Measurements from ENCODE around the gene EIF6.
A peak's percentile ranks its signal among the peaks of the same experiment; 100 is the strongest.
"Not testable (repeated sequence)": the region's sequence is repeated elsewhere in the genome, so short reads cannot be mapped to it uniquely, and the experiment has no call there.

The EIF6 gene

DNA sequence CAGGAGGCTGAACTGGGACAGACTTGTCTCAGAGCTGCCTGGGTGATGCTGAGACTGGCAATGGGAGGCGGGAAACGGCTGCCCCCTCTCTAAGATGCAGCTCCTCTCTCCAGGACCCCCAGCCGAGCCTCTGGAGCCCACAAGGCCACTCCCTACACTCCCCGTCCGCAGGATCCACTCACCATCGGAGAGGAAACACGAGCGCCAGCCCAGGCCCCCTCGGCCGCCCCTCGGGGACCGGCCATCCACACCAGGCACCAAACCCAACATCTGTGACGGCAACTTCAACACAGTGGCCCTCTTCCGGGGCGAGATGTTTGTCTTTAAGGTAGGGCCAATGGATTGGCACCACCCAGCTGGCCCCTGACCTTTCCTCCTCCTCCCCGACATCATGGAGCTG is 17.5 kb downstream of the EIF6 start:
- TF ChIP-seq ZFX (IDR thresholded peaks at IDR 0.05) = no peak
- TF ChIP-seq, protein P1, sequence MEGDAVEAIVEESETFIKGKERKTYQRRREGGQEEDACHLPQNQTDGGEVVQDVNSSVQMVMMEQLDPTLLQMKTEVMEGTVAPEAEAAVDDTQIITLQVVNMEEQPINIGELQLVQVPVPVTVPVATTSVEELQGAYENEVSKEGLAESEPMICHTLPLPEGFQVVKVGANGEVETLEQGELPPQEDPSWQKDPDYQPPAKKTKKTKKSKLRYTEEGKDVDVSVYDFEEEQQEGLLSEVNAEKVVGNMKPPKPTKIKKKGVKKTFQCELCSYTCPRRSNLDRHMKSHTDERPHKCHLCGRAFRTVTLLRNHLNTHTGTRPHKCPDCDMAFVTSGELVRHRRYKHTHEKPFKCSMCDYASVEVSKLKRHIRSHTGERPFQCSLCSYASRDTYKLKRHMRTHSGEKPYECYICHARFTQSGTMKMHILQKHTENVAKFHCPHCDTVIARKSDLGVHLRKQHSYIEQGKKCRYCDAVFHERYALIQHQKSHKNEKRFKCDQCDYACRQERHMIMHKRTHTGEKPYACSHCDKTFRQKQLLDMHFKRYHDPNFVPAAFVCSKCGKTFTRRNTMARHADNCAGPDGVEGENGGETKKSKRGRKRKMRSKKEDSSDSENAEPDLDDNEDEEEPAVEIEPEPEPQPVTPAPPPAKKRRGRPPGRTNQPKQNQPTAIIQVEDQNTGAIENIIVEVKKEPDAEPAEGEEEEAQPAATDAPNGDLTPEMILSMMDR (conservative IDR thresholded peaks at IDR 0.05) = no peak

DNA sequence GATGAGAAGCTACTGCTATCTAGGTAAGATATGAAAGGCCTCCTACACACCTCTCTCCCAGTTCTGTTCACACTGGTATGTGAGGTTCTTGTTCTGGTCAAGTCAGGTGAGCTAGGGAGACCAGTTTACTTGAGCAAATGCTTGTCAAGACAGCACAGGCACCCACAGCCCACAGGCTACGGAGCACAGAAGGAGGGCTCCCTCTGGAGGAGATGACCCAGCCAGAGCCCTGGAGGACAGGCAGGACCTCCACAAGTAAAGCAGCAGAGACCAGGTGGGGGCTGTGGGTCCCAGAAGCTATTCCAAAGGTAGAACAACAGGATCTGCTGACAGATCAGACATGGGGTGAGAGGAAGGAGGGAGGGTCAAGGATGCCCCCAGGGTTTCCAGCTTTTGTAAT is 19.8 kb downstream of the EIF6 start:
- TF ChIP-seq, protein P1 (conservative IDR thresholded peaks at IDR 0.05) = no peak
- no peak for TF ChIP-seq ZFX (IDR thresholded peaks at IDR 0.05)
- H3K27ac ChIP-seq = no peak overlapping the region

More for the DNA sequence above, 17.5 kb downstream of the EIF6 start:
- no peak overlapping the region for H3K27ac ChIP-seq

DNA sequence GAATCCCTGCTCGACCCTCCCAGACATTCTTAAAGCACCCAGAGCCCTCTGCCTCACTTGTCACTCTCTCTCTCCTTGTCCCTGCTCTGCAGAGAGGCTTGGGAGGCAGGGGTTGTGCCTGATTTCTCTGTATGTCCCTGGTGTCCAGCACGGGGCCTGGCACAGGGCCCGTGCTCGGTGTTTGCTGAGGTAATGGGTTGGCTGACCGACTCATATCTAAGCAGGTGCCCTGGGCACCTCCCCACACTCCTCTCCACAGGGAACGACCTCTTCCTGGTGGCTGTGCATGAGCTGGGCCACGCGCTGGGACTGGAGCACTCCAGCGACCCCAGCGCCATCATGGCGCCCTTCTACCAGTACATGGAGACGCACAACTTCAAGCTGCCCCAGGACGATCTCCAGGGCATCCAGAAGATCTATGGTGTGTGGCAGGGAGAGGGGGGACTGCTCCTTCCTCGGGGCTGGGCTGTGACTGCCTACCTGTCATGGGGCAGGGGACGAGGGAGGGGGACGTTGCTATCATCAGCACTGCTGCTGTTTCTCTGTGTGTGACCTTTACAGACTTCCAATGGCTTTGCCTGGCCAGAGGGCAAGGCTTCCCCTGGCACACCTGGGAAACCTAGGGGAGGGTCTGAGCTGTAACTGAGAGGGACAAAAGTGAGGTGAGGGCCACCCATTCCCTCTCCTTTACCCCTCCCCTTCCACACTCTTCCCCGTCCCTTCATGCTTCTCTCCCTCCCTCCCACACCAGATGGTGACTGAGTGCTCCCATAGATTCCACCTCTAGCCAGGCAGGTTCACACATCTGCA is 20.8 kb downstream of the EIF6 start:
- H3K27ac ChIP-seq = peak overlapping the region; percentile 46
- TF ChIP-seq ZFX (IDR thresholded peaks at IDR 0.05) = no peak
- TF ChIP-seq, protein P1 (conservative IDR thresholded peaks at IDR 0.05) = no peak

DNA sequence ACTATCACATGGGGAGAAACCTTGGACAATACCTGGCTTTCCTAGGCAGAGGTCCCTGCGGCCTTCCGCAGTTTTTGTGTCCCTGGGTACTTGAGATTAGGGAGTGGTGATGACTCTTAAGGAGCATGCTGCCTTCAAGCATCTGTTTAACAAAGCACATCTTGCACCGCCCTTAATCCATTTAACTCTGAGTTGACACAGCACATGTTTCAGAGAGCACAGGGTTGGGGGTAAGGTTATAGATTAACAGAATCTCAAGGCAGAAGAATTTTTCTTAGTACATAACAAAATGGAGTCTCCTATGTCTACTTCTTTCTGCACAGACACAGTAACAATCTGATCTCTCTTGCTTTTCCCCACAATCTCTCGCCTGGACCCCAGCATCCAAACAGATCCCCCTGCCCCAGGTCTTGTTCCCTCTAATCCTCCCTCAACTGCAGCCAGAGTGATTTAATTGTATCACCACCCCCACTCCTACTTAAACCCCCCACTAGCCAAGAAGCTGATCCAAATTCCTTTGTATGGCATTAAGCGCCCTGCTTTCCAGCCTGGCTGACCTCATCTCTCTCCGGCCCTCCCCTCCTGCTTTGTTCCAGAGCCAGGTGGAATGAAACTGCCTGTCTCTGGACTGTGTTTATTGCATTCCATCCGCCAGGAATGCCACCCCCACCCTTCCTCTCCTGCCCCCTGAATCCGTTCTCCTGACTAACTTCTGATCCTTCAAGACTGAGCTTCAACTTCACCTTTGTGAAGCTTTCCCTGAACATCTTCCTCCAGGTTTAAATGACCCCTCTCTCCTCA is 21.6 kb downstream of the EIF6 start:
- peak overlapping the region; percentile 46 for H3K27ac ChIP-seq

DNA sequence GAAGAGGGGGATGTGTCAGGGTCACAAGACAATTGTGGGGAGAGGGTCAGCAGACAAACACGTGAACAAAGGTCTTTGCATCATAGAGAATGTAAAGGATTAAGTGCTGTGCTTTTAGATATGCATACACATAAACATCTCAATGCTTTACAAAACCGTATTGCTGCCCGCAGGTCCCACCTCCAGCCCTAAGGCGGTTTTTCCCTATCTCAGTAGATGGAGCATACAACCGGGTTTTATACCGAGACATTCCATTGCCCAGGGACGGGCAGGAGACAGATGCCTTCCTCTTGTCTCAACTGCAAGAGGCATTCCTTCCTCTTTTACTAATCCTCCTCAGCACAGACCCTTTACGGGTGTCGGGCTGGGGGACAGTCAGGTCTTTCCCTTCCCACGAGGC is 22.3 kb downstream of the EIF6 start:
- H3K27ac ChIP-seq = not testable (repeated sequence)

DNA sequence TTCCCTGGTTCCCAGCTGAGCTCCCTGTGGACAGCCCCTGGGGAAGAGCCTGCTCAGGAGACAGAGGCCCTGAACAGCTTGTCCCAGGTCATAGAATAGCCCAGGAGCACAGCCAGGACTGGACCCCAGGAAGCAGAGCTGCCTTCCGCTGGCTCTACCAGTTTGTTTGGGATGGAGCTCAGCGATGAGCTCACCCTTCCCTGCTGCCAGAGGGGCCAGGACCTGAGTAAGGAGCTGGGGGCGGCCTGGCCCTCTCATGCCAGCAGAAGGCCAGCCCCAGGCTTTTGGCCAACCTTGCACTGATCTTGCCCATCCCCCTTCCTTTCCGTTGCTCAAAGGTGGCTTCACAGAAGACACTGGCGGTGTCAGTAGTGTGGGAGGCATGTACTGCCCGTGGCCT is 24.1 kb downstream of the EIF6 start:
- TF ChIP-seq ZFX (IDR thresholded peaks at IDR 0.05) = no peak
- TF ChIP-seq, protein P1 (conservative IDR thresholded peaks at IDR 0.05) = no peak
- no peak overlapping the region for H3K27ac ChIP-seq

DNA sequence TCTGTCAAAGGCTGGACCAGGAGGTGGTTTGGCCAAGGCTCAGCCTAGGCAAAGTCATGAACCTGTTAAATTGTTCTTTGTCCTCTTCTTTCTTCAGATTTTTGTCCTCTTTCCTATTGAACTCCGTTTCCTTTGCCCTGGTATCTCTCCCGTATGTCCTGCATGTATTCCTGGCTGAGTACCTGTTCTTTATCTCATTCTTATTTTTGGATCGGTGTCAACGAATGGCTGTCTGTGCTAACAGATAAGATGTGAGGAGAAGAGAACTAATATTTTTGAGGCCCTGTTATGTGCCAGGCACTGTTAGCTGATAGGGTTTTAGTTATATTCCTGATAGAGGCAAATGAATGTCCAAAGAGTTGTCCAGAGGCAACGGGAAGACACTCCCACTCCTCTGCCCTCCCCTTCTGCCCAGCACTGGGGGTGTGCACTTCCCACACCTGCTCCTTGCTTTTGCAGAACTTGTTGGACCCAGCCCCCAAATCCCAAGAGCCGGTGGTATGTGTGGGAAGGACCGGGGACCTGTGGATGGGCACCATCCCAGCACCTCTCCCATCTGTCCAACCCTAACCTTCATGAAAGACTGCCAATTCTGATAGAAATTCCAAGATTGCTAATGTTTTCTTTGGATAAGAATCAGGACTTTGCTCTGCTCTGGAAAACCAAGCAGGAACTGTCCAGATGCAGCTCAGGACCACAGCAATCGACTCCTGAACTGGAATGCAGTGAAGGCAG is 27.2 kb downstream of the EIF6 start:
- peak overlapping the region; percentile 18; the same call in 1 of the 2 replicates for H3K27ac ChIP-seq
- TF ChIP-seq, protein P1 (conservative IDR thresholded peaks at IDR 0.05) = no peak
- TF ChIP-seq ZFX (IDR thresholded peaks at IDR 0.05) = no peak

DNA sequence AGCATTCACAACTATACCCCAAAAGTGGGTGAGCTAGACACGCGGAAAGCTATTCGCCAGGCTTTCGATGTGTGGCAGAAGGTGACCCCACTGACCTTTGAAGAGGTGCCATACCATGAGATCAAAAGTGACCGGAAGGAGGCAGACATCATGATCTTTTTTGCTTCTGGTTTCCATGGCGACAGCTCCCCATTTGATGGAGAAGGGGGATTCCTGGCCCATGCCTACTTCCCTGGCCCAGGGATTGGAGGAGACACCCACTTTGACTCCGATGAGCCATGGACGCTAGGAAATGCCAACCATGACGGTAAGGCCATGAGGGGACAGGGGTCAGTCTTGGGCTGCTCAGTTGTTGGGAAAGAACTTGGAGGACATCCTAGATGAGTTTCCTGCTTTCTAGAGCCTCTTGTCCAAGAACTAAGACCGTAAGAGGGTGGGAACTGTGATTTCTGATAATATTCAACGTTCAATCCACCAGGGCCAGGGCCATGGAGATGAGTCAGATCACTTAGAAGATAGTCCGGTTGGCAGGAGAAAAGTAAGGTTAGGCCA is 30.0 kb downstream of the EIF6 start:
- TF ChIP-seq, protein P1 (conservative IDR thresholded peaks at IDR 0.05) = no peak
- no peak for TF ChIP-seq ZFX (IDR thresholded peaks at IDR 0.05)
- no peak overlapping the region for H3K27ac ChIP-seq
